Measurements from ENCODE around the gene SLC9A5.

- no peak for TF ChIP-seq CTCF (IDR thresholded peaks at IDR 0.05)
- TF ChIP-seq POLR2A (IDR thresholded peaks at IDR 0.05) = no peak
- no peak for TF ChIP-seq POLR2AphosphoS5 (IDR thresholded peaks at IDR 0.05)
- TF ChIP-seq EP300 (IDR thresholded peaks at IDR 0.05) = no peak
These were observed 39.2 kb downstream of the SLC9A5 start for GRCh38 chr16:67287960-67288359.
